Nephron progenitor cell (in vitro differentiated cells): ENCODE data around the gene WNT11.

ENCODE experiments used
- DNase-seq: peaks from one replicate; pipeline ENCODE4 v3.0.0; 2021
- H3K27ac Mint-ChIP-seq: 2 replicates; pipeline ENCODE4 v1.8.0; 2021; ENCODE audit warnings: mild to moderate bottlenecking, moderate library complexity, mixed read lengths
- H3K27me3 Mint-ChIP-seq: 2 replicates; pipeline ENCODE4 v1.8.0; 2021; ENCODE audit warnings: mild to moderate bottlenecking, low read depth, mixed read lengths; ENCODE audit not compliant: poor library complexity
- H3K36me3 Mint-ChIP-seq: 2 replicates; pipeline ENCODE4 v1.8.0; 2021; ENCODE audit warnings: low read depth, mixed read lengths
- H3K4me1 Mint-ChIP-seq: 2 replicates; pipeline ENCODE4 v1.8.0; 2021; ENCODE audit warnings: mixed read lengths
- H3K4me3 Mint-ChIP-seq: 2 replicates; pipeline ENCODE4 v1.8.0; 2021; ENCODE audit warnings: mild to moderate bottlenecking, moderate library complexity, mixed read lengths
- H3K9me3 Mint-ChIP-seq: 2 replicates; pipeline ENCODE4 v1.8.0; 2021; ENCODE audit warnings: mild to moderate bottlenecking, moderate library complexity, mixed read lengths
- CTCF ChIP-seq: fragments of 200-600 bp; sonication (generic); IDR thresholded peaks from 2 replicates; pipeline ENCODE4 v1.5.0; 2021; ENCODE audit warnings: antibody characterized with exemption

The WNT11 gene

GRCh38 chr11:76250520-76251225 is 44.4 kb upstream of the WNT11 start:
- Mint-ChIP-seq H3K27me3 (peaks cover 39% of the 10 kb centered on the region), H3K27ac (no peak overlapping the region), H3K36me3 (no peaks in the 10 kb centered on the region), H3K4me1 (peaks cover 50% of the 10 kb centered on the region), H3K4me3 (no peak overlapping the region), H3K9me3 (no peaks in the 10 kb centered on the region)
- no peak for TF ChIP-seq CTCF
- no peak for DNase-seq

GRCh38 chr11:76249195-76249741 is 43.0 kb upstream of the WNT11 start:
- H3K36me3 Mint-ChIP-seq: no peaks in the 10 kb centered on the region
- no peak overlapping the region for H3K4me3 Mint-ChIP-seq
- peaks cover 47% of the 10 kb centered on the region for H3K4me1 Mint-ChIP-seq
- no peak for DNase-seq
- H3K27me3 Mint-ChIP-seq: peaks cover 39% of the 10 kb centered on the region
- no peak for TF ChIP-seq CTCF
- no peaks in the 10 kb centered on the region for H3K9me3 Mint-ChIP-seq
- H3K27ac Mint-ChIP-seq: peak overlapping the region; percentile 76

GRCh38 chr11:76248210-76248609 is 41.9 kb upstream of the WNT11 start:
- DNase-seq: no peak
- H3K27me3 Mint-ChIP-seq: peaks cover 44% of the 10 kb centered on the region
- H3K4me1 Mint-ChIP-seq: peaks cover 48% of the 10 kb centered on the region
- no peaks in the 10 kb centered on the region for H3K36me3 Mint-ChIP-seq
- H3K4me3 Mint-ChIP-seq: no peak overlapping the region
- H3K27ac Mint-ChIP-seq: no peak overlapping the region
- no peak for TF ChIP-seq CTCF
- no peaks in the 10 kb centered on the region for H3K9me3 Mint-ChIP-seq

- Mint-ChIP-seq H3K27me3 (peaks cover 52% of the 10 kb centered on the region), H3K36me3 (no peaks in the 10 kb centered on the region), H3K4me1 (peaks cover 42% of the 10 kb centered on the region), H3K27ac (no peak overlapping the region), H3K9me3 (no peaks in the 10 kb centered on the region), H3K4me3 (no peak overlapping the region)
- TF ChIP-seq CTCF: no peak
- DNase-seq: no peak
Measured at GRCh38 chr11:76247091-76247490, 40.8 kb upstream of the WNT11 start.

GRCh38 chr11:76246271-76246933 is 40.1 kb upstream of the WNT11 start:
- H3K27me3 Mint-ChIP-seq: peaks cover 51% of the 10 kb centered on the region

More at GRCh38 chr11:76246271-76246933, 40.1 kb upstream of the WNT11 start:
- TF ChIP-seq CTCF: no peak
- no peaks in the 10 kb centered on the region for H3K36me3 Mint-ChIP-seq
- H3K4me3 Mint-ChIP-seq: no peak overlapping the region
- no peak for DNase-seq
- H3K9me3 Mint-ChIP-seq: no peaks in the 10 kb centered on the region
- H3K4me1 Mint-ChIP-seq: peaks cover 35% of the 10 kb centered on the region
- no peak overlapping the region for H3K27ac Mint-ChIP-seq
